T-cell (primary cell): ENCODE measurements around the gene ZNF503. TPM values are rescaled to one million over a fixed set of nuclear protein-coding genes. Genes with fewer than 3 reads are reported as not detected.
A peak's percentile ranks its signal among the peaks of the same experiment; 100 is the strongest.

ENCODE experiments used
- ATAC-seq, 4 experiments: fragments of 200-7000 bp in 3 of 4; fragments of 150-1000 bp in 1 of 4; cut with Tn5 transposase; replicated peaks in 1 of 4; 1 replicate in 3 of 4; 2 replicates in 1 of 4; pipeline ENCODE4 v1.10.0; 2021; ENCODE audit warnings: moderate library complexity in 3 of 4, mild to moderate bottlenecking in 2 of 4, moderate number of reproducible peaks in 1 of 4
- CTCF ChIA-PET, 2 donors: fragments of 300-600 bp; sonication (Branson Sonifier 250); formaldehyde crosslinking; loops; one replicate each; lab custom pipeline; 2022; ENCODE audit warnings: antibody characterized with exemption in 2 of 2; lab: Charles Lee
- POLR2A ChIA-PET, 2 donors: fragments of 300-600 bp; sonication (Branson Sonifier 250); formaldehyde crosslinking; loops; one replicate each; lab custom pipeline; 2022; ENCODE audit warnings: antibody characterized with exemption in 2 of 2; lab: Charles Lee
- DNase-seq, 35 experiments: peaks; one replicate each; pipeline versions ENCODE4 v3.0.0 to v3.0.0-alpha.2; 2013 to 2023
- H3K27ac ChIP-seq: one replicate; pipeline ENCODE4 v1.5.1; 2013; ENCODE audit warnings: low read length
- H3K27me3 ChIP-seq, 2 experiments: replicated peaks in 1 of 2; 1 replicate in 1 of 2; 2 replicates in 1 of 2; pipeline versions ENCODE4 v1.6.1 to v1.7.0; 2013; ENCODE audit warnings: low read length in 1 of 2, mixed read lengths in 1 of 2; ENCODE audit not compliant: control insufficient read depth in 2 of 2, insufficient read depth in 2 of 2; ENCODE audit errors: extremely low read depth in 1 of 2
- H3K36me3 ChIP-seq, 2 donors: 1 replicate in 1 of 2; 2 replicates in 1 of 2; pipeline versions ENCODE4 v1.6.1 to v1.7.0; 2013; ENCODE audit warnings: low read length in 1 of 2; ENCODE audit not compliant: control insufficient read depth in 2 of 2, insufficient read depth in 1 of 2; ENCODE audit errors: extremely low read depth in 1 of 2
- H3K4me1 ChIP-seq, 2 experiments: 1 replicate in 1 of 2; 2 replicates in 1 of 2; pipeline versions ENCODE4 v1.6.1 to v1.7.0; 2013; ENCODE audit warnings: low read length in 2 of 2, mixed read lengths in 1 of 2; ENCODE audit not compliant: insufficient read depth in 2 of 2, control insufficient read depth in 1 of 2; ENCODE audit errors: extremely low read depth in 1 of 2
- H3K4me3 ChIP-seq, 2 donors: 1 replicate in 1 of 2; 2 replicates in 1 of 2; pipeline versions ENCODE4 v1.5.1 to v1.7.0; 2013; ENCODE audit warnings: mild to moderate bottlenecking in 2 of 2, low read length in 1 of 2, moderate library complexity in 1 of 2; ENCODE audit not compliant: control insufficient read depth in 1 of 2; ENCODE audit errors: extremely low read depth in 1 of 2
- H3K9me3 ChIP-seq: 2 replicates; pipeline ENCODE4 v1.7.0; 2013
- H3K27ac Mint-ChIP-seq, 2 donors: one replicate each; pipeline ENCODE4 v1.8.0; 2020 to 2021; ENCODE audit warnings: mild to moderate bottlenecking in 2 of 2, mixed read lengths in 2 of 2
- H3K27me3 Mint-ChIP-seq, 2 donors: one replicate each; pipeline ENCODE4 v1.8.0; 2021 to 2022; ENCODE audit warnings: mixed read lengths in 2 of 2
- H3K36me3 Mint-ChIP-seq: one replicate; pipeline ENCODE4 v1.8.0; 2021; ENCODE audit warnings: mixed read lengths
- H3K4me1 Mint-ChIP-seq, 3 donors: one replicate each; pipeline ENCODE4 v1.8.0; 2020 to 2022; ENCODE audit warnings: mixed read lengths in 3 of 3, mild to moderate bottlenecking in 1 of 3
- H3K4me3 Mint-ChIP-seq, 3 donors: one replicate each; pipeline ENCODE4 v1.8.0; 2020 to 2022; ENCODE audit warnings: mild to moderate bottlenecking in 3 of 3, mixed read lengths in 3 of 3, moderate library complexity in 3 of 3
- H3K9me3 Mint-ChIP-seq, 3 donors: one replicate each; pipeline ENCODE4 v1.8.0; 2020 to 2022; ENCODE audit warnings: mixed read lengths in 3 of 3
- WGBS: methylation state at CpG from one replicate; pipeline ENCODE4 v1.1.5; 2013; ENCODE audit warnings: missing lambda C conversion rate; ENCODE audit not compliant: insufficient coverage; 5-methylcytosine and 5-hydroxymethylcytosine counted together
- total RNA-seq, 35 experiments: library from RNA in 6 of 35; stranded (reverse) in 6 of 35; fragments of 120-200 nt in 1 of 35; gene quantifications; one replicate each; pipeline versions ENCODE4 v1.2.1 to v1.2.4 and lab custom pipeline; 2013 to 2026

The ZNF503 gene
- total RNA-seq, 5 donors from 2014 or later (not counting 1 experiment from before 2014, with no cell fraction given): 0.16 to 0.38 (median 0.30) TPM; not detected in 1

DNA sequence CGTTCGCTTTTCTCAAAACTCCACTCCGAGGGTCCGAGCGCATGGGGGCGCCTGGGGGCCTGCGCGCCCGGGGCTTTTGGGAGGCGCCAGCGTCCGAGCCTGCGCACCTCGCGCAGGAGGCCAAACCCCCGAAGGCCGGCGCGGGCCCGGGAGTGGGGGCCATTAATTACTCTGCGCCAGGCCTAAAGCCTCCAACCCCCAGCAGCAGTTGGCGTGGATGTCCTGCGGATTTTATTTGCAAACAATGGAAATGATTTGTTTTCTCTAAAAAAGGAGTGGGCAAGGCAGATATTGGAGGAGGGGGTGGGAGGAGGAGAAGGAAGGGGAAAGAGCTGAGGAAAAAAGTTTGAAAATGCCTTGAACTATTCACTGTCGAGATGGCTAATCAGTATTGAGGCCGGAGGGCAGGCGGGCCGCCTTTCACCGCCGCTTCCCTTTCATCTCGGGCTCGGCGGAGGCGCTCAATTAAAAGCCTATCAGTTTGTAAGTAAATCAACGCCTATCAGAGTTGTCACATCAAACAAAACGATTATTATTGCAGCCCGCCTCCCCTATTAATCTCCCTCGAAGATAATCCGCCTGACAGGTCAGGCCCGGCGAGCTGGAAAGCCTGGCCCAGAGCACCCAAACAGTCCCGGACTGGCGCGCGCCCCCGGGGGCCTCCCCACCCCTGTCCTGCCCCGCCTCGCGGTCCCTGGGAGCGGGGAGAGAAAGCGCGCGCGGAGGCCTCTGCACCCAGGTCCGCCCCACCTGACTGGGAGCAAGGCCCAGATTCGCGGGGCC, 3.4 kb upstream of the ZNF503 start:
- DNase-seq (no peak), ATAC-seq (no peak)
- no peaks in the 10 kb centered on the region for H3K36me3 ChIP-seq
- H3K27me3 Mint-ChIP-seq: peaks cover 35 to 73% of the 10 kb centered on the region in 2 donors
- H3K27ac ChIP-seq: no peak overlapping the region
- H3K27me3 ChIP-seq: peaks cover 0 to 92% of the 10 kb centered on the region in 2 experiments
- peak overlapping the region in 1 of 3 donors; percentile 58 for H3K4me3 Mint-ChIP-seq
- H3K27ac Mint-ChIP-seq: no peak overlapping the region
- CTCF ChIA-PET: no interaction called here
- no peaks in the 10 kb centered on the region for H3K9me3 ChIP-seq
- peaks cover 46 to 56% (median 49%) of the 10 kb centered on the region in 3 donors for H3K4me1 Mint-ChIP-seq
- POLR2A ChIA-PET: no interaction called here
- 25% methylated on average over 52 of the region's 56 CpGs for WGBS
- peaks cover 9 to 63% of the 10 kb centered on the region in 2 experiments for H3K4me1 ChIP-seq
- no peaks in the 10 kb centered on the region for H3K9me3 Mint-ChIP-seq
- no peak overlapping the region for H3K4me3 ChIP-seq
- H3K36me3 Mint-ChIP-seq: no peaks in the 10 kb centered on the region

DNA sequence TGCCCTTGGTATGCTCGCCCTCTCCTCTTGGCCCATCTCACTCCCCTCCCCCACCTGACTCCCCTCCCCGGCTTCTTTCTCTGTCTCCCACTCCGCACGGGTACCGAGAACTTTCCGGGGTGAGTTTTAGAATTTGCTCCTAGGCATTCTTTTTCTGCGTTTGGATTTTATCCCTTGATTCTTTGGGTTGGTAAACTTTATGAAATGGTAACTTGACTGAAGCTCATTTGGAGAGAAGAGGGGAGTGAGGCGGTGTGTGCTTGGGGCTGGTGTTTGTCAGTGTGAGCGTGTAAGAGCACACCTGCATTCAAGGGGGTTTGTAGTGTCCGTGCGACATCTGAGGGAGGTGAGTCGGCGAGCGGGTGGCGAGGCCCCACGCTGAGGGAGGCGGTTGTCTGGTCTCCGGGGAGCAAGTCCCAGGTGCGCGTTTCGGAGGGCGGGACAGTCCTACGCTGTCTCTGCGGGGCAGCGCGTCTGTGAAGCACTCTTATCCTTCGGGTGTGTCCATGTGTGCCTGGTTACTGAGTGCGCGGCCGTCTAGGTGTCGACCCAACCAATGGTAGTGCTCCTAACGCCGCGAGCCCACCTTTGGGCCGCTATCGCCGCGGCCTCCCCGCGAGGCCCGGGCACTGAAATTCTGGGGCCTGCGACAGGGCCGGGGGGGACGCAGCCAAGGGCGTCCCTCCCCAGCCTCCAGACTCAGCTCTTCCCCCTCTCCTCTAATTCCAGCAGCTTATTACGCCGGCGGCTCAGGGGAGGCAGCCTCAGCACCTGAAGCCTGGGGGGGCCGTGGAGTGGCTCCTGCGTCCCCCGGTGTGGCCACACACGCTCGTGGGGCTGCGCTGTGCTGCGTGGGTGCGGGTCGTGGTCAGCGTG, 2.6 kb upstream of the ZNF503 start:
- Histone ChIP-seq H3K27ac (no peak overlapping the region), H3K4me1 (peaks cover 9 to 62% of the 10 kb centered on the region in 2 experiments), H3K36me3 (no peaks in the 10 kb centered on the region), H3K4me3 (no peak overlapping the region), H3K9me3 (no peaks in the 10 kb centered on the region), H3K27me3 (peaks cover 0 to 92% of the 10 kb centered on the region in 2 experiments)
- no peaks in the 10 kb centered on the region for H3K36me3 Mint-ChIP-seq
- no peak overlapping the region for H3K27ac Mint-ChIP-seq
- ATAC-seq: no peak
- no peaks in the 10 kb centered on the region for H3K9me3 Mint-ChIP-seq
- ChIA-PET CTCF (no interaction called here), POLR2A (no interaction called here)
- peaks cover 43 to 53% (median 44%) of the 10 kb centered on the region in 3 donors for H3K4me1 Mint-ChIP-seq
- 3% methylated on average over 53 of the region's 58 CpGs for WGBS
- no peak for DNase-seq
- H3K27me3 Mint-ChIP-seq: peaks cover 32 to 68% of the 10 kb centered on the region in 2 donors
- peak overlapping the region; percentile 2 to 82 (median 41) for H3K4me3 Mint-ChIP-seq

- 1% methylated on average over 39 of the region's 56 CpGs for WGBS
Observed at GRCh38 chr10:75403144-75403938, 1.8 kb upstream of the ZNF503 start.

GRCh38 chr10:75402486-75403143, 1.1 kb upstream of the ZNF503 start:
- peaks cover 0 to 83% of the 10 kb centered on the region in 2 experiments for H3K27me3 ChIP-seq
- peak in 3 of 4 experiments; percentile 10 to 35 (median 25) for ATAC-seq
- peak overlapping the region; percentile 81 to 83 (median 82) for H3K4me3 Mint-ChIP-seq
- ChIA-PET CTCF (no interaction called here), POLR2A (interaction anchor here in 1 of 2 donors (0.7 kb wide), 1 partner anchor 1914 kb away, joined by 4 read pairs; no protein-coding TSS in a partner anchor)
- H3K9me3 ChIP-seq: no peaks in the 10 kb centered on the region
- H3K27ac Mint-ChIP-seq: peak overlapping the region in 1 of 2 donors; percentile 47
- H3K27ac ChIP-seq: no peak overlapping the region
- peak overlapping the region; percentile 51 to 75 for H3K4me3 ChIP-seq
- no peak for DNase-seq
- H3K9me3 Mint-ChIP-seq: no peaks in the 10 kb centered on the region
- H3K4me1 ChIP-seq: peaks cover 9 to 47% of the 10 kb centered on the region in 2 experiments
- WGBS: under 1% methylated on average over 27 of the region's 42 CpGs
- H3K4me1 Mint-ChIP-seq: peaks cover 37 to 47% (median 39%) of the 10 kb centered on the region in 3 donors
- H3K36me3 Mint-ChIP-seq: no peaks in the 10 kb centered on the region
- no peaks in the 10 kb centered on the region for H3K36me3 ChIP-seq
- peaks cover 32 to 71% of the 10 kb centered on the region in 2 donors for H3K27me3 Mint-ChIP-seq

More at GRCh38 chr10:75403144-75403938, 1.8 kb upstream of the ZNF503 start:
- POLR2A ChIA-PET: no interaction called here
- H3K4me3 ChIP-seq: peak overlapping the region in 1 of 2 donors; percentile 45
- H3K4me3 Mint-ChIP-seq: peak overlapping the region; percentile 81 to 83 (median 82)
- H3K36me3 Mint-ChIP-seq: no peaks in the 10 kb centered on the region
- no peak overlapping the region for H3K27ac ChIP-seq
- ATAC-seq (no peak), DNase-seq (no peak)
- peak overlapping the region in 1 of 2 donors; percentile 36 for H3K27ac Mint-ChIP-seq
- H3K4me1 Mint-ChIP-seq: peaks cover 41 to 49% (median 41%) of the 10 kb centered on the region in 3 donors
- H3K9me3 ChIP-seq: no peaks in the 10 kb centered on the region
- H3K4me1 ChIP-seq: peaks cover 9 to 54% of the 10 kb centered on the region in 2 experiments
- CTCF ChIA-PET: no interaction called here
- no peaks in the 10 kb centered on the region for H3K9me3 Mint-ChIP-seq
- H3K36me3 ChIP-seq: no peaks in the 10 kb centered on the region
- H3K27me3 ChIP-seq: peaks cover 0 to 89% of the 10 kb centered on the region in 2 experiments
- H3K27me3 Mint-ChIP-seq: peaks cover 32 to 68% of the 10 kb centered on the region in 2 donors

DNA sequence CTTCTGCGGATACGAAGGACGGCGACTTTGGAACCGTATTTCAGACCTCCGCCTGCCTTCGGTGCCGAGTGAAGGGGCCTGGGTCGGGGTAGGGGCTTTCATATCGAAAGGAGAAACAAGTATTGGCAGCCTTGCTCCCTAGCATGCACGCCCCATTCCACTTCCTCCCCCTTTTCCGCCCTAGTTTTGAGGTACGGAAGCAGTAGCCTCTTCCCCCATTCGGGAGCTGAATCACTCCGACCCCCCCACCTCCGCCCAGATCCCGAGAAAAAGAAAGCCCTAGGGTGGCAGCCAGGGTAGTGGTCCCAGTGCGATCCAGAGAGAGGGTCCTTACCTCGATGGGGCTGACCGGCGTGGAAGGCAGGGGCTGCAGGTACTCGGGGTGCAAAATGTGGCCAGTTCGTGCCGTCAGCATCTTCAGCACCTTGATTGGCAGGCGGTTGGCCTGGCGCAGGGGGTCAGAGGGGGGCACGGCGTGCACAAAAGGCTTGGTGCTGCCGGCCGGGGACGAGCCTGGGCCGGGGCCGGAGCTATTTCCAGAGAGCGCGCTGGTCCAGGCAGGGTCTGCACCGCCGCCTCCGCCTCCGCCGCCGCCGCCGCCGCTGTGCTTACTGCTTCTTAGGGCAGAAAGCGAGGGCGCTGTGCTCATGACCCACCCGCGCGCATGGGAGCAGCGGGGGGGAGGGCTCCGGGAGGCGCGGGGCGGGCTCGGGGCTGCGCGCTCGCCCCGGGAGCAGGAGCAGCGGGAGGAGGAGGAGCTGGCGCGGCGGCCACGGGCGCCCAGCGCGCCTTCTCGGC, 594 bp downstream of the ZNF503 start:
- POLR2A ChIA-PET: no interaction called here
- WGBS: 1% methylated on average over 58 of the region's 68 CpGs
- CTCF ChIA-PET: interaction anchor here in 1 of 2 donors (0.6 kb wide), 1 partner anchor 1583 kb away, joined by 3 read pairs; no protein-coding TSS in a partner anchor
- H3K9me3 ChIP-seq: no peaks in the 10 kb centered on the region
- no peak overlapping the region for H3K27ac ChIP-seq
- Mint-ChIP-seq H3K27ac (no peak overlapping the region), H3K4me3 (peak overlapping the region; percentile 68 to 82 (median 79)), H3K27me3 (peaks cover 27 to 61% of the 10 kb centered on the region in 2 donors), H3K9me3 (no peaks in the 10 kb centered on the region), H3K36me3 (no peaks in the 10 kb centered on the region), H3K4me1 (peaks cover 28 to 41% (median 33%) of the 10 kb centered on the region in 3 donors)
- no peaks in the 10 kb centered on the region for H3K36me3 ChIP-seq
- H3K27me3 ChIP-seq: peaks cover 0 to 86% of the 10 kb centered on the region in 2 experiments
- DNase-seq: peak in 2 of 35 experiments; percentile 8
- H3K4me3 ChIP-seq: peak overlapping the region; percentile 43 to 82
- peaks cover 9 to 48% of the 10 kb centered on the region in 2 experiments for H3K4me1 ChIP-seq
- peak; percentile 13 to 28 (median 15) for ATAC-seq
